Activated T-helper 1 cell treated with anti-CD3 and anti-CD28 coated beads, Interleukin-12 subunit alpha, Interleukin-12 subunit beta, Interleukin-2, Interleukin-4 antibody, amounts not matched to agents 30 ng/mL and 10 ng/mL and 1 ng/mL, durations not matched to agents 14 hours and 24 hours and 36 hours (primary cell): Measurements from ENCODE around the gene RTN4RL2. TPM values are rescaled to one million over a fixed set of nuclear protein-coding genes. Genes with fewer than 3 reads are reported as not detected.

ENCODE experiments used
- DNase-seq: peaks from one replicate; pipeline ENCODE4 v3.0.0; 2021; ENCODE audit warnings: low spot score
- H3K27ac Mint-ChIP-seq: one replicate; pipeline ENCODE4 v1.8.0; 2021; ENCODE audit warnings: mild to moderate bottlenecking, mixed read lengths
- H3K27me3 Mint-ChIP-seq: one replicate; pipeline ENCODE4 v1.8.0; 2022; ENCODE audit warnings: mild to moderate bottlenecking, moderate library complexity, mixed read lengths; ENCODE audit not compliant: insufficient read depth
- H3K36me3 Mint-ChIP-seq: one replicate; pipeline ENCODE4 v1.8.0; 2021; ENCODE audit warnings: low read depth, mixed read lengths
- H3K4me1 Mint-ChIP-seq: one replicate; pipeline ENCODE4 v1.8.0; 2021; ENCODE audit warnings: low read depth, mixed read lengths
- H3K4me3 Mint-ChIP-seq: one replicate; pipeline ENCODE4 v1.8.0; 2021; ENCODE audit warnings: mild to moderate bottlenecking, moderate library complexity, mixed read lengths
- H3K9me3 Mint-ChIP-seq: one replicate; pipeline ENCODE4 v1.8.0; 2021; ENCODE audit warnings: mixed read lengths
- intact Hi-C: fragments of 100-400 bp; cut with micrococcal nuclease; formaldehyde crosslinking; loops from one replicate; pipeline ENCODE4 v1.15.1; 2024
- total RNA-seq: library from RNA; stranded (reverse); gene quantifications from 2 replicates; pipeline ENCODE4 v1.2.3, GENCODE V29; 2022

Gene RTN4RL2
- total RNA-seq, 1 donor from 2014 or later: not detected

DNA sequence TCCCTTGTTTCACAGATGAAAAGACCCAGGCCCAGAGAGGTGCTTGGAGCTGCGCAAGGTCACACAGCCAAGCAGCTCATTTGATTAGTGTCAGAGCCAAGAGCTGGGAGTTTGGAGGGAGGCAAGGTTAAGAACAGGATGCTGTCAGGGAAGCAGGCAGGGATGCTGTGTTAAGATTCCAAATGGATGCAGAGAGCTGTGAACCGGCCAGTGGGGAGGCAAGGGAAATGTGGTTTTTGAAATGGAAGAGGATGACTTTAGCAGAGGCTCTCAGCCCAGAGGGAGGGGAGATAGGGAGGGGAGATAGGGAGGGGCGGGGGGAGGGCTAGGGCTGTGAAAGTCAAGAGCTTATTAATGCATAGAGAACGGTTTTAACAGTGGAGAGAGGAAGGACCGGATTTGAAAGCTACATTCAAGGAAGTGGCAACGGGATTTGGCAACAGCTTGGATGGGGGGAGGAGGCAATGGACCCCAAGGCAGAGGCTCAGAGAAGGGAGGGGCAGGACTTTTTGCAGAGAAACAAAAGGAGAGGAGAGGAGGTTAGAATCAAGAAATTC, 13.0 kb downstream of the RTN4RL2 start:
- DNase-seq: no peak
- H3K27ac Mint-ChIP-seq: peak overlapping the region; percentile 50
- H3K9me3 Mint-ChIP-seq: no peaks in the 10 kb centered on the region
- intact Hi-C loops: no loop called here
- H3K27me3 Mint-ChIP-seq: peaks cover 44% of the 10 kb centered on the region
- peaks cover 23% of the 10 kb centered on the region for H3K4me1 Mint-ChIP-seq
- H3K4me3 Mint-ChIP-seq: no peak overlapping the region
- H3K36me3 Mint-ChIP-seq: no peaks in the 10 kb centered on the region

DNA sequence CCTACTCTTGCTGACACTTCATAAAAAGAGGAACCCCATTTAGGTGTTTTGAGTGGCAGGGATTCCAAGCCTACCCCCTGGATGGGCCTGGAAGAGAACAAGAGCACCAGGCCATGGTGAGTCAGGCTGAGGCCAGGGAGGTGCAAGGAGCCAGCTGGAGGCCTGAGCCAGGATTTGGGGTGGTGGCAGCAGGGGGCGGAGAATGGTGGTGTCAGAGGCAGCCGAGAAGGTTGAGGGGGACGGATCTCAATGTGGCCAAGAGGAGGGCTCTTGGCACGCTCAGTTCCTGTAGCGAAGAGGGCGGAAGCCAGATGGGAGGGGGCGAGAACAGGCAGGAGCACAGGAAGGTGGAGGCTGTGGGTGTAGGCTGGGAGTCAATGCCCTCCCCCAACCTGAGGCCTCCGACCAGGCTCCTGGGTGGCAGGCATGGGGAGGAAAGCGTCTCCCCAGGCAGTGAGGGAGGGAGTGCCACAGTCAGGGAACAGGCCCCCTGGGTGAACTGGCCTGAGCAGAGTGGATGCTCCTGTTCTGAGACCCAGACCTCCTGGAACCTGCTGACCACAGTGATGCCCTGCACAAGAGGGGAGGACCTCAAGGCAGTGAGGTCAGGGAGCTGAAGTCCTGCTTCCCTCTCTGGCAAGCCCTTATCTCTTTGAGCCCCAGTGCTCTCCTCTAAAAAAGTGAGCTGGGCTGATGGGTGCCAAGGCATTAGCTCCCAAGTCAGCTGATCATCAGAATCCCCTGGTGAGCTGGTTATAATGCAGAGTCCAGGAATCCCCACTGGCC, 13.9 kb downstream of the RTN4RL2 start:
- Mint-ChIP-seq H3K9me3 (no peaks in the 10 kb centered on the region), H3K36me3 (no peaks in the 10 kb centered on the region), H3K27me3 (peaks cover 47% of the 10 kb centered on the region), H3K4me1 (peaks cover 23% of the 10 kb centered on the region), H3K27ac (peak overlapping the region; percentile 15), H3K4me3 (no peak overlapping the region)
- intact Hi-C loops: no loop called here
- no peak for DNase-seq

DNA sequence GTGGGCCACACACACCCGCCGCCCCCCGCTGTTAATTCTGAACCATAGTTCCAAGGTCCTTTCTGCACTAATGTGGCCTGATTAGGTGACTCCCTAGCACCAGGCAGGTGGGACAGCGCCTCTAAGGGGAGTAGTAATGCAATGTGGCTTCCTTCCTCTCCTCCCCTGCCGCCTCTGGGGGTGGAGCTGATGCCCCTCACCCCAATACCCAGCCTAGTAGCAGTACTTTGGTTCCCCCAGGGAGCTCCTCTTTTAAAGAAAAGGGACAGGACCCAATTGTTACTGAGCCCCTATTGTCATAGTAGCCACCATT, 14.4 kb downstream of the RTN4RL2 start:
- intact Hi-C loops: loop anchor here (1.0 kb wide), 1 partner anchor 14 kb away; the partner anchor contains the start of gene RTN4RL2
- no peak for DNase-seq
- no peaks in the 10 kb centered on the region for H3K36me3 Mint-ChIP-seq
- no peak overlapping the region for H3K4me3 Mint-ChIP-seq
- H3K27ac Mint-ChIP-seq: no peak overlapping the region
- H3K9me3 Mint-ChIP-seq: no peaks in the 10 kb centered on the region
- H3K4me1 Mint-ChIP-seq: peaks cover 23% of the 10 kb centered on the region
- H3K27me3 Mint-ChIP-seq: peaks cover 52% of the 10 kb centered on the region

DNA sequence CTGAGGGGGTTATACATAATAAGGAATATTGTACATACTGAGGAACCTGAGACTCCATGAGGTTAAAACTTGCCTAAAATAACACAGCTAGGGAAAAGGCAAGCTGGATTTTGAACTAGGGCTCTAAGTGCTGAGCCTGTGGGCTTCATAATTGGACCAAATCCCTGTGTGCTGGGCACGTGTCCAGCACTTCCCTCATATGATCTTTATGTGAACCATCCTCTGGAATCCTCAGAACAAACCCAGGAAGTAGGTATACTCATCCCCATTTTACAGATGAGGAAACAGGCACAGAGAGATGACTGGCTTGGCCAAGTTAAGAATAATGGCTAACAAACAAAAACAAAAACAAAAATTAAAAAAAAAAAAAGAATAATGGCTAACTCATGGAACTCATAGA, 14.9 kb downstream of the RTN4RL2 start:
- Mint-ChIP-seq H3K27ac (no peak overlapping the region), H3K36me3 (no peaks in the 10 kb centered on the region), H3K27me3 (peaks cover 49% of the 10 kb centered on the region), H3K9me3 (no peaks in the 10 kb centered on the region), H3K4me1 (peaks cover 25% of the 10 kb centered on the region), H3K4me3 (no peak overlapping the region)
- intact Hi-C loops: loop anchor here (1.0 kb wide), 1 partner anchor 15 kb away; the partner anchor contains the start of gene RTN4RL2
- no peak for DNase-seq

DNA sequence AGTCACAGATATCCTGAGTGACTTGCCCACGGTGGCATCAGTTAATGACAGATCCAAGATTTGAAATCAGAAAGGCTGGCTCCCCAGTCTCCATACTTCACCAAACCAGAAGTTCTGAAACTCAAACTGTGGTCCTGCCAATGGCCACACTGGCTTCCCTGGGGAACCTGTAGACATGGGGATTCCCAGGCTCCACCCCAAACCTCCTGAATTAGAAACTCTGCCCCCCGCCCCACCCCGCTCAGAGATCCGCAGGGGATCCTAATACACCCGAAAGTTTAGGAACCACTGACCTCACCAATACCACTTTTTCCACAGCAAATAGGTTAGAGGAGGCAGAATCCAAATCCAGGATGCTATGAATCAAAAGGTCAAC, 15.3 kb downstream of the RTN4RL2 start:
- DNase-seq: no peak
- Mint-ChIP-seq H3K27ac (peak overlapping the region; percentile 23), H3K36me3 (no peaks in the 10 kb centered on the region), H3K4me3 (peak overlapping the region; percentile 63), H3K27me3 (peaks cover 49% of the 10 kb centered on the region), H3K4me1 (peaks cover 29% of the 10 kb centered on the region), H3K9me3 (no peaks in the 10 kb centered on the region)
- intact Hi-C loops: loop anchor here (1.0 kb wide), 1 partner anchor 15 kb away; the partner anchor contains the start of gene RTN4RL2

DNA sequence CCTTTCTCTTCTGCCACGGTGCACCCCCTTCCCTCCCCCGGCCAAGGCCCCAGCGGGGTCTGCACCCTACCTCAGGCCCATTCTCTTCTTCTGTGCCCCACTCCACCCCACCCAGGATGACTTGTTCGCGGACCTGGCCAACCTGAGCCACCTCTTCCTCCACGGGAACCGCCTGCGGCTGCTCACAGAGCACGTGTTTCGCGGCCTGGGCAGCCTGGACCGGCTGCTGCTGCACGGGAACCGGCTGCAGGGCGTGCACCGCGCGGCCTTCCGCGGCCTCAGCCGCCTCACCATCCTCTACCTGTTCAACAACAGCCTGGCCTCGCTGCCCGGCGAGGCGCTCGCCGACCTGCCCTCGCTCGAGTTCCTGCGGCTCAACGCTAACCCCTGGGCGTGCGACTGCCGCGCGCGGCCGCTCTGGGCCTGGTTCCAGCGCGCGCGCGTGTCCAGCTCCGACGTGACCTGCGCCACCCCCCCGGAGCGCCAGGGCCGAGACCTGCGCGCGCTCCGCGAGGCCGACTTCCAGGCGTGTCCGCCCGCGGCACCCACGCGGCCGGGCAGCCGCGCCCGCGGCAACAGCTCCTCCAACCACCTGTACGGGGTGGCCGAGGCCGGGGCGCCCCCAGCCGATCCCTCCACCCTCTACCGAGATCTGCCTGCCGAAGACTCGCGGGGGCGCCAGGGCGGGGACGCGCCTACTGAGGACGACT, 15.9 kb downstream of the RTN4RL2 start:
- peaks cover 50% of the 10 kb centered on the region for H3K27me3 Mint-ChIP-seq
- H3K36me3 Mint-ChIP-seq: no peaks in the 10 kb centered on the region

DNA sequence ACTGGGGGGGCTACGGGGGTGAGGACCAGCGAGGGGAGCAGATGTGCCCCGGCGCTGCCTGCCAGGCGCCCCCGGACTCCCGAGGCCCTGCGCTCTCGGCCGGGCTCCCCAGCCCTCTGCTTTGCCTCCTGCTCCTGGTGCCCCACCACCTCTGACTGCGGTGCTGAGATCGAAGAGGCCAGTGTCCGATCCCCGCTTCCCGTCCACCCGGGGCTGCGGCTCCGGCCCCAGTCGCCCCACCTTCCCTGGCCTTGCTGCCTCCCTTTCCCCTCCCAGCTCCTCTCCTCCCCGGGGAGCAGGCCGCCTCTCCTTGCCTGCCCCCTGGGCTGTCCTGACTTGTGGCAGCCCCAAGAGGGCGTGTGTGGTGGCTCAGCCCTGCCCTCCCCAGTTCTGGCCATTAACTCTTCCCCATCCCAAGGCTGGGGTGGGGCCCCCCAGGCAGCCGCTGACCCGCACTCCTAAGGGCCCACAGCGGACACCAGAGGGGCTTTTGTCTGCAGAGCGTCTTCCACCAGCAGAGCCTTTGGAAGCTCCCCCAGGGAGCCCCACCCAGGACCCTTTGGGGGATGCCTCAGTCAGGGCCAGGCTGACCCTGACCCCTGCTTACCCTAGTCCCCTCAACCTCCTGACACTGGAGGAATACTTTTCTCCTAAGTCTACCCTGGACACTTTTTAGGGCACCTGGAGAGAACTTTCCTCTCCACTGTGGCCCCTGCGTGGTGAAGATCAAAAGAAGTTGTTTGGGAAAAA, 16.6 kb downstream of the RTN4RL2 start:
- Mint-ChIP-seq H3K36me3 (no peaks in the 10 kb centered on the region), H3K4me3 (peak overlapping the region; percentile 22), H3K27me3 (peaks cover 56% of the 10 kb centered on the region), H3K27ac (no peak overlapping the region), H3K4me1 (peaks cover 29% of the 10 kb centered on the region), H3K9me3 (no peaks in the 10 kb centered on the region)
- DNase-seq: no peak
- intact Hi-C loops: no loop called here

More for the DNA sequence above, 15.9 kb downstream of the RTN4RL2 start:
- no peaks in the 10 kb centered on the region for H3K9me3 Mint-ChIP-seq
- intact Hi-C loops: no loop called here
- DNase-seq: no peak
- H3K27ac Mint-ChIP-seq: peak overlapping the region; percentile 23
- peak overlapping the region; percentile 63 for H3K4me3 Mint-ChIP-seq
- H3K4me1 Mint-ChIP-seq: peaks cover 29% of the 10 kb centered on the region

DNA sequence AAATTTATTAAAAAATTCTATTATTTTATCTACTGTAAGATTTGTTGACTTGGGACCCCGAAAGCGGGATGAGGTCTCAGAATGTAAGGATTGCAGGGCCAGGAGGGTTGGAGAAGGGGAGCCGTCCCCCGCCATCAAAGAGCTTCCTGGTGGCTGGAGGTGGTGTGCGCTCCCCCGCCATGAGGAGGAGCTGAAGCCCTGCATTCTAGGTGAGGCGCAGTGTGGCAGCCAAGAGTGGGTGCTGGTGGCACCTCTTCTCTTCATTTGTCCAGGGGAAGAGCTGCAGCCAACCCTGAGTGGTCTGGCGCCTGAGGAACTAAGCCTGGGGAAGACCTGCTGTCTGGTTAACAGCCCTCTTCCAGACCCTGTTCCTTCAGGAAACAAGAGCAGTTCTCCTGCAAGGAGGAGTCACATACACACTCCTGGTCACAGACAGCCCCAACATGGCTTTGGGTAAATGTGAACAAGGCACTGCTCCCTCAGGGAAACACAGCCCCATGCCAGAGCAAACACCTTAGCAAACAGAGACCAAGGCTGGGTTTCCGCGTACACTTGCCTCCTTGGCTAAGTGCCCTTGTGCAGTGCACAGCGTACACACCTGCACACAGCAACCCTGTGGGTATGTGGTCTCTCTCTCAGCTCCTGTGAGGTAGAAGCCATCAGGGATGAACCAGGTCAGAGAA, 17.3 kb downstream of the RTN4RL2 start:
- Mint-ChIP-seq H3K27ac (no peak overlapping the region), H3K27me3 (peaks cover 57% of the 10 kb centered on the region), H3K9me3 (no peaks in the 10 kb centered on the region), H3K4me3 (no peak overlapping the region), H3K36me3 (no peaks in the 10 kb centered on the region), H3K4me1 (peaks cover 29% of the 10 kb centered on the region)
- intact Hi-C loops: no loop called here
- DNase-seq: no peak

DNA sequence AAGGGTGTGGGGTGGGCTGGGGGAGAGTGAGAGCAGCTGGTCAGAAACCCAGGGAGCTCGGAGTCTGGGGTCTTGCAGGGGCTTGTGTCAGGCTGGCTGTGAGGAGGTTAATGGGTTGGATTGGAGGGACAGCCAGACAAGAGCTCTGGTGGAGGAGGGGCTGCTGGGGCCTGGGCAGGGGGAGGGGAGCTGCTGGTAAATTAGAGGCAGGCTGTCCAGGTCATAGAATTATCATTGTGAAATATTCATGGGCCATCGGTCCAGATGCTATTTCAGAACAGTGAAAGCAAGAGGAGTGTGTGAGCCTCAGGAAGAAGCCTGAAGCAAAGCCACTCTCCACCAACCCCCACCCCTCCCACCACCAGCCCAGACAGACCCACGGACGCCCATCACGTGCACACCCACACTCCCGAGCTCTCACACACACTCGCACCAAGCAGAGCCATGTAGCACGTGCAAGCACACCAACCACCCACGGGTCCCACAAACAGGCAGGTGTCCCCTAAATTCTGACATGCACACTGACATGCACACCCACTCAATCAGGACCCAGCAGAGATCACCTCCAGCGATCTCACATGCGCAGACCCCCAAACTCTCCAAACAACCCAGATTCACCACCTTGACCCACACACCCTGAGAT, 18.8 kb downstream of the RTN4RL2 start:
- H3K36me3 Mint-ChIP-seq: no peaks in the 10 kb centered on the region
- H3K4me1 Mint-ChIP-seq: peaks cover 25% of the 10 kb centered on the region
- DNase-seq: no peak
- H3K9me3 Mint-ChIP-seq: no peaks in the 10 kb centered on the region
- no peak overlapping the region for H3K27ac Mint-ChIP-seq
- intact Hi-C loops: no loop called here
- no peak overlapping the region for H3K4me3 Mint-ChIP-seq
- H3K27me3 Mint-ChIP-seq: peaks cover 59% of the 10 kb centered on the region

DNA sequence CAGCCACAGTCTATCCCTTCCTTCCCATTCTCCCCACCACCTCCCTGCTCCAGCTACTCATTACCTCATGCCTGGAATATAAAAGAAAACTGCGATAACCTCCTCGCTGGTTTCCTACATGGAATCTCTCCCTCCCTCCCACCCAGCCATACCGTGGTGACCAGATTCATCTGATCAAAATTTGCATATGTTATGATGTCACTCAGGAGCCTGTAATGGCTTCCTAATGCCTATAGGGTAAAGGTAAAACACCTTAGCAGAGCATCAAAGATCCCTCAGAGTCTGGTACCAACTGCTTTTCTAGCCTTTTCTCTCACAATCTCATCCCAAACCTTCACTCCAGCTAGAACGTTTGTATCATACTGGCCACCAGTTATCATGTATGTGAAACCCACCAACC, 19.6 kb downstream of the RTN4RL2 start:
- H3K27me3 Mint-ChIP-seq: peaks cover 56% of the 10 kb centered on the region
- no peak overlapping the region for H3K4me3 Mint-ChIP-seq
- H3K36me3 Mint-ChIP-seq: peaks cover under 1% of the 10 kb centered on the region
- H3K9me3 Mint-ChIP-seq: no peaks in the 10 kb centered on the region
- H3K27ac Mint-ChIP-seq: no peak overlapping the region
- intact Hi-C loops: loop anchor here (1.0 to 5.0 kb wide), 3 partner anchors 23 to 135 kb away; partner anchors contain the start of gene UBE2L6
- DNase-seq: no peak
- peaks cover 17% of the 10 kb centered on the region for H3K4me1 Mint-ChIP-seq

DNA sequence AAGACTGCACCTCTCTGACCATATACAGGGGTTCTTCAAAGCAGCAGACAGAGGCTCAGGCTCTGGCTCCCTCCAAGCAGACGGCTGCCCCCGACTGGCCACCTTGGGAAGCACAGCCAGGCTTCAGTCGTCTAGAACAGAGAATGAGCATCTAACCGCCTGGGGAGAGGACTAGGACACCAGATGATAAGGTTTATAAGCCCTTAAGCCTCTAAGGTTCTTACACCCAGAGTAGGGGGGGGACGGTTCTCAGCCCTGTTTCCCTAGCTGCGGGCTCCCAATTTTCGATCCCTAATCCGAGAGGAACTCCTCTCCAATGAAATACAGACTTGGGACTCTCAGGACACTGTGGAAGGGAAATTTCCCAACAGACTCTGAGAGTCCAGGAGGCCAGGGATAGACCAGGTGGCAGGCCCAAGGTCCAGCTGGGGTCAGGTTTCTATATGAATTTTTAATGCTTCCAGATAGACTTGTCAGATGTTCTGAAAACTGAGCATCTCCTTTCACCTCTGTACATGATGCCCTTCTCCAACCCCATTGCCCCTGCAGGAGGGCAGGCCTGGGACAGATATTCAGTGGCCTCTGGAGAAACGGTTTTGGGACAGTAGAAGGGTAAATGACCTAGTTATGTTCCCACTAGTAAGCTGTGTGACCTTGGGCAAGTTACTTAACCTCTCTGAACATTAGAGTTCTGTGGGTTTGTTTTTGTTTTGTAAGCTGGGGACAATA, 20.2 kb downstream of the RTN4RL2 start:
- peaks cover 5% of the 10 kb centered on the region for H3K36me3 Mint-ChIP-seq
- H3K27ac Mint-ChIP-seq: no peak overlapping the region
- DNase-seq: peak; percentile 62
- no peak overlapping the region for H3K4me3 Mint-ChIP-seq
- intact Hi-C loops: loop anchor here (1.0 to 5.0 kb wide), 3 partner anchors 23 to 135 kb away; partner anchors contain the start of gene UBE2L6
- no peaks in the 10 kb centered on the region for H3K9me3 Mint-ChIP-seq
- peaks cover 12% of the 10 kb centered on the region for H3K4me1 Mint-ChIP-seq
- peaks cover 49% of the 10 kb centered on the region for H3K27me3 Mint-ChIP-seq
